Omental fat pad (tissue), 4 donors: ENCODE measurements around the gene MYO9B. TPM values are rescaled to one million over a fixed set of nuclear protein-coding genes. Genes with fewer than 3 reads are reported as not detected.

Experiments used
- ATAC-seq: fragments of 150-250 bp; one replicate; pipeline ENCODE4 v1.9.1; 2016; ENCODE audit warnings: mild to moderate bottlenecking, moderate library complexity; ENCODE audit not compliant: low FRiP score
- DNase-seq: peaks from one replicate; pipeline ENCODE4 v3.0.0-alpha.2; 2019; ENCODE audit warnings: low spot score
- total RNA-seq, 4 donors: library from RNA; depleted of rRNA; stranded (reverse); fragments of >200 nt; gene quantifications; one replicate each; pipeline ENCODE4 v1.1.0, GENCODE V29; 2016
- TF ChIP-seq, protein P1 (sequence below), 3 donors: fragments of 450-650 bp; IDR thresholded peaks; one replicate each; pipeline ENCODE4 v1.5.1; 2016 to 2017; ENCODE audit warnings: antibody characterized with exemption in 3 of 3, mild to moderate bottlenecking in 3 of 3, moderate library complexity in 2 of 3

The MYO9B gene
- total RNA-seq, 4 donors from 2014 or later = 52.7 to 149 (median 85.7) TPM

GRCh38 chr19:17240826-17241399 lies 165.3 kb downstream of the MYO9B start:
- TF ChIP-seq, protein P1, sequence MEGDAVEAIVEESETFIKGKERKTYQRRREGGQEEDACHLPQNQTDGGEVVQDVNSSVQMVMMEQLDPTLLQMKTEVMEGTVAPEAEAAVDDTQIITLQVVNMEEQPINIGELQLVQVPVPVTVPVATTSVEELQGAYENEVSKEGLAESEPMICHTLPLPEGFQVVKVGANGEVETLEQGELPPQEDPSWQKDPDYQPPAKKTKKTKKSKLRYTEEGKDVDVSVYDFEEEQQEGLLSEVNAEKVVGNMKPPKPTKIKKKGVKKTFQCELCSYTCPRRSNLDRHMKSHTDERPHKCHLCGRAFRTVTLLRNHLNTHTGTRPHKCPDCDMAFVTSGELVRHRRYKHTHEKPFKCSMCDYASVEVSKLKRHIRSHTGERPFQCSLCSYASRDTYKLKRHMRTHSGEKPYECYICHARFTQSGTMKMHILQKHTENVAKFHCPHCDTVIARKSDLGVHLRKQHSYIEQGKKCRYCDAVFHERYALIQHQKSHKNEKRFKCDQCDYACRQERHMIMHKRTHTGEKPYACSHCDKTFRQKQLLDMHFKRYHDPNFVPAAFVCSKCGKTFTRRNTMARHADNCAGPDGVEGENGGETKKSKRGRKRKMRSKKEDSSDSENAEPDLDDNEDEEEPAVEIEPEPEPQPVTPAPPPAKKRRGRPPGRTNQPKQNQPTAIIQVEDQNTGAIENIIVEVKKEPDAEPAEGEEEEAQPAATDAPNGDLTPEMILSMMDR (IDR thresholded peaks at IDR 0.05) = no peak
- no peak for ATAC-seq
- no peak for DNase-seq

DNA sequence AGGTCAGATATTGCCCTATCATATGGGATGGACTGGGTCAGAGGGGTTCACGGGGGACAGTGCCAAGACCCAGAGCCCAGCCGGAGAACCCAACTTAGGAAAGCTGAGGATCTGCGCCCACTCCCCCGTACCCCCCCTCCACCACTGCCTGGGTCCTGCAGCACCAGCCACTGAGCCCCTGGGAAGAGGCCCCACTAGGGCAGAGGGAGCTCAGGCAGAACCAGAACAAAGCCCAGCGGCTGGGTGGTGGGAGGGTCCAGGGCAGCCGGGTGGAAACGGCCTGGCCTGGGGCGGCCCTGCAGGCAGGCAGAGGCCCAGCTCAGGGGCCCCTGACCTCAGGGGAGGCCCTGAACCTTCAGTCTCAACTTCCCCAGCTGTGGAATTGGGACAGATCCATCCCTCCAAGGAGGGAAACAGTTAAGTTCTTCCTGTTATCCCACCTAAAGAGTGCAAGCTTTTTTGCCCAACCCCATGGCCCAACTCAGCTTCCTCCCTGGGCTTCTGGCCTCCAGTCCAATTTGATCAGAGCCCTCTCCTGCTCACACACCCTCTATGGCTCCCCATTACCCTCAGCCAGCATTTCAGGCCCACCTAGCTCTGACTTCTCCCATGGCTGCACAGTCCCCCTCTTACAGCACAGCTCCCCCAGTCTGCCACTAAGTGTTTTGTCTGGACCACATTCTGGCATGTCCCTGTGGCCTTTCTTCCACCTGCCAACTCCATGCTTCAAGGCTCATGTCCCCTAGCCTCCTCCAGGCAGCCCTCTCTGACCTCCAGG lies 167.0 kb downstream of the MYO9B start:
- DNase-seq (no peak), ATAC-seq (no peak)
- TF ChIP-seq, protein P1 (IDR thresholded peaks at IDR 0.05) = no peak

DNA sequence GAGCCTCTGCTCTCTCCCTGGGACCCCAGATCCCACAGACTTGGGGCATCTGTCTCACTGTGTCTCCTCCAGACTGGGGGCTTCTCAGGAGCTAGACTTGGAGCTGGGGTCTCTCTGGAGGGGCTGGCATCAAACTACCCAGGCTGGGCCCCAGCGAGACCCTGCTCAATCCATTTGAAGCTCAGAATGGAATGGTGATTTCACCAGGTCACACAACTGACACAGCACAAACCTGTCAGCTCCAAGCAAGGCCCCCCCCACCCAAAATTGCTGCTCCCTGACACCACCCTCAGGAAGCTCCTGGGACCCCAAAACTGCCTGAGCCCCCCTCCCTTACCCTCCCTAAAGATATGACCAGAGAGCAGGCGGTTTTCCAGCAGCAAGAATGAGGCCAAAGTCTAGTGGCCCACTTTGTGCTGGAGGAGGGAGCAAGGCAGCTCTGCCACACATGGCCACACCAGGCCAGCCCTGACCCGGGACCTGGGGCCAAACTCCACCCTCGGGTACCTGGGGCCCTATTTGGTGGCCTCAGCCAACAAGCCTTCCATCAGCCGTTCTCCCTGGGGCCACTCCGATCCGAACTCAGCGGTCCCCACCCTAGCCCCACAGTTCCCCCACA lies 167.7 kb downstream of the MYO9B start:
- TF ChIP-seq, protein P1 (IDR thresholded peaks at IDR 0.05) = no peak
- no peak for ATAC-seq
- DNase-seq = no peak

- DNase-seq (no peak), ATAC-seq (peak; percentile 16)
- TF ChIP-seq, protein P1 (IDR thresholded peaks at IDR 0.05) = no peak
Observed at GRCh38 chr19:17243830-17244617, 168.4 kb downstream of the MYO9B start.

DNA sequence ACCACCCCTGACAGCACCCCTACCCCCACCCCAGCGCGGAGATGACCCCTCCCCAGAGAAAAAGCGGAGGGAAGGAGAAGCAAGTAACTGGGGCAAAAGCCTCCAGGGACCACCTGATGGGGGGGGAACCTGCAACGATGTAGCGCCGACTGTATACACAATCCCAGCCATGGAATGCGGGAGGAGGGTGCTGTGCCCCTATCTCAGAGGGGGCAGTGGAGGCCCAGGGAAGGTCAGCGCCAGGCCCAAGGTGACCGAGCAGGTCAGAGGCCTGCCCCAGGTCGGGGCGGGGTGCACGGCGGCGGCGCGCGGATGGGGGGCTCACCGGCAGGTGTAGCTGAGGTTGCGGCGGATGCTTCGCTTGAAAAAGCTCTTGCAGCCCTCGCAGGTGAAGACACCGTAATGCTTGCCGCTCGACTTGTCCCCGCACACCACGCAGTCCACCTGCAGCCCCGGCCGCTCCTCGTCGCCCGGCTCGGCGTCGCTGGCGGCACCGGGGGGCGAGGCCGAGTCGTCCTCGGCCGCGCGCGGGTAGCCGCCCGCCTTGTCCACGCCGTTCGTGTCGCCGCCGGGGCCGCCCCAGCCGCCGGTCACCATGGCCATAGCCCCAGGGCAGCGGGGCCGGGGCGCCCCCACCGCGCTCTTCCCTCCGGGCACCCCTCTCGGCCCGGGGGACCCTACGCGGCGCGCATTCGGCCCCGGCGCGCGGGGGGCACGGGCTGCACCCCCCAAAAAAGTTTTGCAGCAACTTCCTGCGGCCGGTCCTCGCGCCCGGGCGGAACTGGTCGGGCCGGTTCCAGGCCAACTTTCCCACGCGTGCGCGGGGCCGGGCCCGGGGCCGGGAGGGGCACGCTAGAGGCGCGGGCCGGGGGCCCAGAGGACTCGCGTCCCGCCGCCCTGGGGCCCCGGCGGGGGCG lies 169.3 kb downstream of the MYO9B start:
- ATAC-seq = no peak
- TF ChIP-seq, protein P1 (IDR thresholded peaks at IDR 0.05) = no peak
- DNase-seq = no peak

- ATAC-seq (no peak), DNase-seq (no peak)
- TF ChIP-seq, protein P1 (IDR thresholded peaks at IDR 0.05) = no peak
Observed at GRCh38 chr19:17245535-17245984, 170.0 kb downstream of the MYO9B start, which contains the start of gene NR2F6. NR2F6 (minus strand) TSS chr19:17245919; CDS start chr19:17245220, 699 bp downstream.
